HepG2 (cell line): ENCODE data around the gene ASXL1. TPM values are rescaled to one million over a fixed set of nuclear protein-coding genes. Genes with fewer than 3 reads are reported as not detected.

ENCODE experiments used
- KDM5B ChIP-seq: sonication (generic); formaldehyde crosslinking; IDR thresholded peaks from 2 replicates; pipeline ENCODE4 v1.4.0; 2020; ENCODE audit warnings: missing genetic modification reagents, mild to moderate bottlenecking, borderline replicate concordance
- NFAT5 ChIP-seq: sonication (generic); formaldehyde crosslinking; IDR thresholded peaks from 2 replicates; pipeline ENCODE4 v1.4.0; 2020; ENCODE audit warnings: missing genetic modification reagents
- SOX6 ChIP-seq, 2 experiments: fragments of 450-650 bp in 1 of 2; sonication (generic) in 1 of 2; formaldehyde crosslinking in 1 of 2; IDR thresholded peaks; 2 replicates each; pipeline versions ENCODE4 v1.4.0 to v1.6.1; 2017 to 2020; ENCODE audit warnings: antibody characterized with exemption in 1 of 2, mild to moderate bottlenecking in 1 of 2, missing genetic modification reagents in 1 of 2
- TFAP4 ChIP-seq: sonication (generic); IDR thresholded peaks from 2 replicates; pipeline ENCODE4 v1.6.1; 2016; ENCODE audit warnings: low read depth, borderline replicate concordance
- ZFX ChIP-seq: sonication (generic); formaldehyde crosslinking; IDR thresholded peaks from 2 replicates; pipeline ENCODE4 v1.4.0; 2020; ENCODE audit warnings: mild to moderate bottlenecking, low read depth, missing genetic modification reagents, moderate library complexity
- ZNF138 ChIP-seq: sonication (generic); formaldehyde crosslinking; IDR thresholded peaks from 2 replicates; pipeline ENCODE4 v1.5.0; 2020; ENCODE audit warnings: mild to moderate bottlenecking, low read depth, missing genetic modification reagents
- polyA plus RNA-seq, 8 experiments: library from polyadenylated mRNA; depleted of rRNA in 3 of 8; stranded (reverse) in 7 of 8; unstranded in 1 of 8; fragments of >200 nt; fragmentation: Illumina TruSeq in 4 of 8; extraction: Trizol in 4 of 8; gene quantifications; 2 replicates each; pipeline versions ENCODE4 v1.2.1 to v1.2.3, GENCODE V29; 2011 to 2016; ENCODE audit warnings: low read depth in 4 of 8, missing spikeins in 1 of 8, mixed read lengths in 1 of 8; ENCODE audit not compliant: insufficient read depth in 1 of 8
- total RNA-seq, 5 experiments: library from RNA; depleted of rRNA; stranded (reverse); fragments of >200 nt; fragmentation: Illumina TruSeq; extraction: Trizol; gene quantifications; 2 replicates each; pipeline ENCODE4 v1.2.3, GENCODE V29; 2016; ENCODE audit warnings: low read depth in 1 of 5

The ASXL1 gene
- total and polyA plus RNA-seq, 2 of the 13 experiments (the other 11 are each of a cell fraction or from before 2014, with no cell fraction given), result 62.1 to 74.8 TPM

- no peak for TF ChIP-seq NFAT5 (CRISPR knock-in tag)
- TF ChIP-seq TFAP4, result peak; percentile 61; the same call in 1 of the 2 replicates
- peak; percentile 46; the same call in 1 of the 2 replicates for TF ChIP-seq ZNF138 (CRISPR knock-in tag)
- TF ChIP-seq KDM5B (CRISPR knock-in tag), result peak; percentile 4
- no peak for TF ChIP-seq SOX6 (IDR thresholded peaks at IDR 0.05)
- peak; percentile 9; the same call in 1 of the 2 replicates for TF ChIP-seq SOX6 (CRISPR knock-in tag; IDR thresholded peaks at IDR 0.05)
- TF ChIP-seq ZFX (CRISPR knock-in tag), result peak; percentile 12; the same call in 1 of the 2 replicates
These were observed 116.0 kb downstream of the ASXL1 start (continued) for GRCh38 chr20:32474009-32474716.
